LNCaP clone FGC (cell line): ENCODE data around the gene CDC42SE2.

Experiments used
- DNase-seq: peaks from one replicate; pipeline ENCODE4 v3.0.0-alpha.2; 2011; ENCODE audit warnings: low read depth
- H3K4me3 ChIP-seq: 2 replicates; pipeline ENCODE4 v1.5.1; 2011; ENCODE audit warnings: mild to moderate bottlenecking, low read depth, low read length, control low read depth
- CTCF ChIP-seq: IDR thresholded peaks from 2 replicates; pipeline ENCODE4 v1.5.1; 2012; ENCODE audit warnings: mild to moderate bottlenecking; ENCODE audit not compliant: control insufficient read depth, insufficient read depth; ENCODE audit errors: extremely low read depth

Gene CDC42SE2

GRCh38 chr5:131221888-131222287, 42.0 kb upstream of the CDC42SE2 start:
- TF ChIP-seq CTCF, result no peak
- H3K4me3 ChIP-seq, result no peak overlapping the region
- DNase-seq, result no peak

- DNase-seq, result no peak
- no peak overlapping the region for H3K4me3 ChIP-seq
- no peak for TF ChIP-seq CTCF
These were observed 41.1 kb upstream of the CDC42SE2 start for GRCh38 chr5:131222731-131223130.

GRCh38 chr5:131223751-131224386, 40.0 kb upstream of the CDC42SE2 start:
- DNase-seq, result no peak
- TF ChIP-seq CTCF, result no peak
- H3K4me3 ChIP-seq, result no peak overlapping the region

- no peak overlapping the region for H3K4me3 ChIP-seq
- no peak for DNase-seq
- TF ChIP-seq CTCF, result no peak
These were observed 39.3 kb upstream of the CDC42SE2 start for GRCh38 chr5:131224387-131225201.

- no peak for DNase-seq
- no peak overlapping the region for H3K4me3 ChIP-seq
- TF ChIP-seq CTCF, result no peak
These were observed 38.4 kb upstream of the CDC42SE2 start for GRCh38 chr5:131225282-131225974.

- no peak for DNase-seq
- H3K4me3 ChIP-seq, result no peak overlapping the region
These were observed 37.0 kb upstream of the CDC42SE2 start for GRCh38 chr5:131226899-131227298.

More at GRCh38 chr5:131226899-131227298, 37.0 kb upstream of the CDC42SE2 start:
- TF ChIP-seq CTCF, result no peak
